ENCODE data around the gene RAB4A. TPM values are rescaled to one million over a fixed set of nuclear protein-coding genes. Genes with fewer than 3 reads are reported as not detected.

The RAB4A gene
- total RNA-seq, 2 experiments from 2014 or later: 26.7 to 28.7 TPM

DNA sequence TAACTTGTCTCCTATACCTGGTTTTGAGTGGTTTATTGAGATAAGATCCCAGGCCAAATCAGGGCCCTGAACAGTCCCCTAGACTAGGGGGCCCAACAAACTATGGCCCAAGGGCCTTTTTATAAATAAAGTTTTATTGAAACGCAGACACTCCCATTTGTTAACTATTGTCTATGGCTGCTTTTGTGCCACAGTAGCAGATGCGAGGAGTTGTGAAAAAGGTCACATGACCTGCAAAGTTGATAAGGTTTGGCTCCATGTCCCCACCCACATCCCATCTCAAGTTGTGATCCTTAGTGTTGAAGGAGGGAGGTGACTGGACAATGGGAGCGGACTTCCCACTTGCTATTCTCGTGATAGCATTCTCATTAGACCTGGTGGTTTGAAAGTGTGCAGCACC lies 29.5 kb upstream of the RAB4A start:
- ChIA-PET CTCF (no interaction called here), POLR2A (no interaction called here)
- Histone ChIP-seq H3K9me3 (ENCODE audit: control insufficient read depth in 1 of 2, insufficient read depth in 1 of 2, low read length in 2 of 2) (peaks cover 4 to 9% of the 10 kb centered on the region in 2 experiments), H3K27ac (ENCODE audit: low read depth in 1 of 2, low read length in 2 of 2) (no peak overlapping the region), H3K4me1 (ENCODE audit: insufficient read depth, low read length) (no peaks in the 10 kb centered on the region), H3K36me3 (ENCODE audit: insufficient read depth, low read length) (no peaks in the 10 kb centered on the region), H3K27me3 (ENCODE audit: control insufficient read depth in 1 of 2, insufficient read depth in 2 of 2, low read length in 2 of 2) (no peaks in the 10 kb centered on the region), H3K4me3 (ENCODE audit: low read length) (no peak overlapping the region)
- Mint-ChIP-seq H3K36me3 (ENCODE audit: low read depth) (no peaks in the 10 kb centered on the region), H3K4me1 (ENCODE audit: low read depth) (no peaks in the 10 kb centered on the region), H3K9me3 (peaks cover 3% of the 10 kb centered on the region), H3K27ac (no peak overlapping the region), H3K4me3 (no peak overlapping the region), H3K27me3 (no peaks in the 10 kb centered on the region)
- DNase-seq (no peak), ATAC-seq (ENCODE audit: poor library complexity) (no peak)
- intact Hi-C loops (cut with DNase I, micrococcal nuclease): loop anchor here in 1 of 2 experiments (5.0 kb wide), 1 partner anchor 549 kb away; no protein-coding TSS in a partner anchor
- TF ChIP-seq, protein P1, sequence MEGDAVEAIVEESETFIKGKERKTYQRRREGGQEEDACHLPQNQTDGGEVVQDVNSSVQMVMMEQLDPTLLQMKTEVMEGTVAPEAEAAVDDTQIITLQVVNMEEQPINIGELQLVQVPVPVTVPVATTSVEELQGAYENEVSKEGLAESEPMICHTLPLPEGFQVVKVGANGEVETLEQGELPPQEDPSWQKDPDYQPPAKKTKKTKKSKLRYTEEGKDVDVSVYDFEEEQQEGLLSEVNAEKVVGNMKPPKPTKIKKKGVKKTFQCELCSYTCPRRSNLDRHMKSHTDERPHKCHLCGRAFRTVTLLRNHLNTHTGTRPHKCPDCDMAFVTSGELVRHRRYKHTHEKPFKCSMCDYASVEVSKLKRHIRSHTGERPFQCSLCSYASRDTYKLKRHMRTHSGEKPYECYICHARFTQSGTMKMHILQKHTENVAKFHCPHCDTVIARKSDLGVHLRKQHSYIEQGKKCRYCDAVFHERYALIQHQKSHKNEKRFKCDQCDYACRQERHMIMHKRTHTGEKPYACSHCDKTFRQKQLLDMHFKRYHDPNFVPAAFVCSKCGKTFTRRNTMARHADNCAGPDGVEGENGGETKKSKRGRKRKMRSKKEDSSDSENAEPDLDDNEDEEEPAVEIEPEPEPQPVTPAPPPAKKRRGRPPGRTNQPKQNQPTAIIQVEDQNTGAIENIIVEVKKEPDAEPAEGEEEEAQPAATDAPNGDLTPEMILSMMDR (IDR thresholded peaks at IDR 0.05): no peak

DNA sequence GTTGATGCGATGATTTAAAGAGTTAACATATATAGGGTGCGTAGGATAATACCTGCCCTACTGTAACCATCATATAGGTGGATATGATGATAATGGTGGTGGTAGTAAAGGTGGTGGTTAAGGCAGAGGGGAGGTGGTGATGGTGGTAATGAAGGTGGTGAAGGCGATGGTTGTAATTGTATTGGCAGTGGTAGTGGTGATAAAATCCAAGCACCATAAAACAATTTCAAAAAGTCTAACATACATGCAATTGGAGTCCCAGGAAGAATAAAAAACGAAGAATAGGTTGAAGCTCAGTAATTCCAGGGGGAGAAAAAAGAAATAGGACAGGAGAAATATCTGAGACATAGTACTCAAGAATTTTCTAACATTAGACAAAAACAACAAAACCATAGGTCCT lies 27.3 kb upstream of the RAB4A start:
- POLR2A ChIA-PET: no interaction called here
- DNase-seq: no peak

DNA sequence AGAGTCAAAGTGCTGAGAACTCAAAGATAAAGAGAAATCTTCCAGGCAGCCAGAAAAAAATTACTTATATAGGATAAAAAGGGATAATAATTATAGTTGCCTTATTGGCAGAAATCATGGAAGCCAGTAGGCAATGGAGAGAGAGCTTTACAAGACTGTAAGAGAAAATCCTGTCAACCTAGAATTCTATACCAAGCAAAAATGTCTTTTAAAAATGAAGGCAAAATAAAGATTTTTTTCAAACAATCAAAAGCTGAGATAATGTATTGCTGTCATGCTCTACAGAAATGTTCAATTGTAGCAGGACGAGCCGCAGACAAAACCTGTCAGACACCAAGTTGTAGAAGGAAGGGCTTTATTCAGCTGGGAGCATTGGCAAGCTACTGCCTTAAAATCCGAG lies 26.8 kb upstream of the RAB4A start:
- ChIA-PET CTCF (no interaction called here), POLR2A (no interaction called here)
- Histone ChIP-seq H3K27me3 (ENCODE audit: control insufficient read depth in 1 of 2, insufficient read depth in 2 of 2, low read length in 2 of 2) (no peaks in the 10 kb centered on the region), H3K27ac (ENCODE audit: low read depth in 1 of 2, low read length in 2 of 2) (no peak overlapping the region), H3K4me3 (ENCODE audit: low read length) (no peak overlapping the region), H3K4me1 (ENCODE audit: insufficient read depth, low read length) (peaks cover 13% of the 10 kb centered on the region), H3K36me3 (ENCODE audit: insufficient read depth, low read length) (no peaks in the 10 kb centered on the region), H3K9me3 (ENCODE audit: control insufficient read depth in 1 of 2, insufficient read depth in 1 of 2, low read length in 2 of 2) (peaks cover 4 to 9% of the 10 kb centered on the region in 2 experiments)
- TF ChIP-seq, protein P1 (IDR thresholded peaks at IDR 0.05): no peak
- no peak for DNase-seq
- Mint-ChIP-seq H3K4me1 (ENCODE audit: low read depth) (peaks cover 11% of the 10 kb centered on the region), H3K27ac (no peak overlapping the region), H3K4me3 (no peak overlapping the region), H3K9me3 (peaks cover 3% of the 10 kb centered on the region), H3K36me3 (ENCODE audit: low read depth) (no peaks in the 10 kb centered on the region), H3K27me3 (no peaks in the 10 kb centered on the region)
- ATAC-seq (ENCODE audit: poor library complexity): no peak
- intact Hi-C loops (cut with DNase I, micrococcal nuclease): loop anchor here in 1 of 2 experiments (5.0 kb wide), 1 partner anchor 552 kb away; no protein-coding TSS in a partner anchor

More for the DNA sequence above, 27.3 kb upstream of the RAB4A start:
- TF ChIP-seq, protein P1 (IDR thresholded peaks at IDR 0.05): no peak
- no peaks in the 10 kb centered on the region for H3K27me3 ChIP-seq (ENCODE audit: control insufficient read depth in 1 of 2, insufficient read depth in 2 of 2, low read length in 2 of 2)
- intact Hi-C loops (cut with DNase I, micrococcal nuclease): loop anchor here in 1 of 2 experiments (5.0 kb wide), 1 partner anchor 551 kb away; no protein-coding TSS in a partner anchor
- Mint-ChIP-seq H3K4me1 (ENCODE audit: low read depth) (peaks cover 7% of the 10 kb centered on the region), H3K9me3 (peaks cover 3% of the 10 kb centered on the region), H3K36me3 (ENCODE audit: low read depth) (no peaks in the 10 kb centered on the region), H3K27ac (no peak overlapping the region), H3K27me3 (no peaks in the 10 kb centered on the region), H3K4me3 (no peak overlapping the region)
- no peak overlapping the region for H3K27ac ChIP-seq (ENCODE audit: low read depth in 1 of 2, low read length in 2 of 2)
- no peak for ATAC-seq (ENCODE audit: poor library complexity)
- no peak overlapping the region for H3K4me3 ChIP-seq (ENCODE audit: low read length)
- H3K4me1 ChIP-seq (ENCODE audit: insufficient read depth, low read length): peaks cover 8% of the 10 kb centered on the region
- H3K9me3 ChIP-seq (ENCODE audit: control insufficient read depth in 1 of 2, insufficient read depth in 1 of 2, low read length in 2 of 2): peaks cover 4 to 9% of the 10 kb centered on the region in 2 experiments
- H3K36me3 ChIP-seq (ENCODE audit: insufficient read depth, low read length): no peaks in the 10 kb centered on the region
- CTCF ChIA-PET: no interaction called here
